ENCODE measurements around the gene IPO4.
A peak's percentile ranks its signal among the peaks of the same experiment; 100 is the strongest.

Gene IPO4

GRCh38 chr14:24146978-24147760 lies 41.4 kb downstream of the IPO4 start, which contains the start of gene RNF31:
TSS of gene RNF31 (plus strand) at chr14:24147498. CDS start at chr14:24147699, 201 bp downstream.
- peak; percentile 95 for DNase-seq (ENCODE audit: low spot score)

- DNase-seq (ENCODE audit: low spot score) = peak; percentile 94
These were observed 42.1 kb downstream of the IPO4 start, which contains the start of gene PSME2 for GRCh38 chr14:24146453-24146977. TSS of gene PSME2 (minus strand) at chr14:24146610. CDS start at chr14:24146581, 29 bp downstream.

- no peak for DNase-seq (ENCODE audit: low spot score)
These were observed 42.7 kb downstream of the IPO4 start for GRCh38 chr14:24145690-24146452.

- no peak for DNase-seq (ENCODE audit: low spot score)
These were observed 43.4 kb downstream of the IPO4 start for GRCh38 chr14:24145219-24145618.

GRCh38 chr14:24144451-24144850 lies 44.2 kb downstream of the IPO4 start:
- DNase-seq (ENCODE audit: low spot score) = no peak

GRCh38 chr14:24143511-24143910 lies 45.1 kb downstream of the IPO4 start:
- no peak for DNase-seq (ENCODE audit: low spot score)

- peak; percentile 93 for DNase-seq (ENCODE audit: low spot score)
These were observed 47.3 kb downstream of the IPO4 start, which contains the start of gene EMC9 for GRCh38 chr14:24141097-24141880. TSS of gene EMC9 (minus strand) at chr14:24141591. CDS start at chr14:24141304, 287 bp downstream.

GRCh38 chr14:24139272-24139934 lies 49.2 kb downstream of the IPO4 start:
- DNase-seq (ENCODE audit: low spot score) = no peak

- no peak for DNase-seq (ENCODE audit: low spot score)
These were observed 50.0 kb downstream of the IPO4 start for GRCh38 chr14:24138396-24139271.

GRCh38 chr14:24137529-24138395 lies 50.9 kb downstream of the IPO4 start:
- DNase-seq (ENCODE audit: low spot score) = no peak

- DNase-seq (ENCODE audit: low spot score) = no peak
These were observed 51.7 kb downstream of the IPO4 start for GRCh38 chr14:24136684-24137528.

GRCh38 chr14:24135834-24136683 lies 52.6 kb downstream of the IPO4 start, which contains the start of gene PSME1:
TSS of gene PSME1 (plus strand) at chr14:24136194. CDS start at chr14:24136263, 69 bp downstream.
- peak; percentile 97 for DNase-seq (ENCODE audit: low spot score)

GRCh38 chr14:24135584-24135833 lies 53.1 kb downstream of the IPO4 start:
- no peak for DNase-seq (ENCODE audit: low spot score)

GRCh38 chr14:24133735-24134134 lies 54.9 kb downstream of the IPO4 start:
- no peak for DNase-seq (ENCODE audit: low spot score)

GRCh38 chr14:24132976-24133375 lies 55.6 kb downstream of the IPO4 start:
- no peak for DNase-seq (ENCODE audit: low spot score)

- no peak for DNase-seq (ENCODE audit: low spot score)
These were observed 56.4 kb downstream of the IPO4 start for GRCh38 chr14:24132061-24132685.

- DNase-seq (ENCODE audit: low spot score) = no peak
These were observed 57.1 kb downstream of the IPO4 start for GRCh38 chr14:24131549-24131966.
